Right lobe of liver (tissue), 6 donors: Measurements from ENCODE around the gene ANO2. TPM values are rescaled to one million over a fixed set of nuclear protein-coding genes. Genes with fewer than 3 reads are reported as not detected.

Experiments used
- ATAC-seq, 4 donors: fragments of 200-7000 bp; cut with Tn5 transposase; one replicate each; pipeline ENCODE4 v1.9.1; 2020; ENCODE audit warnings: mild to moderate bottlenecking in 4 of 4, moderate library complexity in 4 of 4
- DNase-seq, 3 donors: peaks; one replicate each; pipeline ENCODE4 v3.0.0-alpha.2; 2020
- H3K27ac ChIP-seq, 3 donors: fragments of 200-600 bp; one replicate each; pipeline ENCODE4 v1.8.0; 2022
- H3K27me3 ChIP-seq, 2 donors: fragments of 200-600 bp; one replicate each; pipeline ENCODE4 v1.8.0; 2022
- H3K36me3 ChIP-seq, 4 donors: fragments of 200-600 bp; sonication (generic) in 1 of 4; one replicate each; pipeline versions ENCODE4 v1.5.1 to v1.8.0; 2017 to 2022; ENCODE audit warnings: control low read depth in 1 of 4
- H3K4me1 ChIP-seq, 4 donors: fragments of 200-600 bp; sonication (generic) in 1 of 4; one replicate each; pipeline versions ENCODE4 v1.5.1 to v1.8.0; 2017 to 2022; ENCODE audit warnings: control low read depth in 1 of 4
- H3K4me3 ChIP-seq, 3 donors: fragments of 200-600 bp; one replicate each; pipeline ENCODE4 v1.8.0; 2022
- H3K9me3 ChIP-seq, 4 donors: fragments of 200-600 bp; sonication (generic) in 1 of 4; one replicate each; pipeline versions ENCODE4 v1.5.1 to v1.8.0; 2017 to 2022; ENCODE audit warnings: control low read depth in 1 of 4
- POLR2A ChIP-seq: fragments of 450-650 bp; IDR thresholded peaks from one replicate; pipeline ENCODE4 v1.6.1; 2017; ENCODE audit warnings: antibody characterized with exemption, mild to moderate bottlenecking
- WGBS: methylation state at CpG from one replicate; pipeline ENCODE4 v1.1.6; 2018; ENCODE audit warnings: low coverage, low lambda C conversion rate; ENCODE audit not compliant: insufficient coverage; ENCODE audit errors: missing lambda C conversion rate; 5-methylcytosine and 5-hydroxymethylcytosine counted together
- intact Hi-C, 2 donors: fragments of 100-400 bp; cut with DNase I; formaldehyde crosslinking; loops; one replicate each; pipeline versions ENCODE4 v1.11.2 to v1.14.1; 2022
- total RNA-seq, 6 experiments: library from RNA; depleted of rRNA in 2 of 6; stranded (reverse); fragments of >200 nt in 2 of 6; fragmentation: NEBNext Ultra II Directional in 3 of 6; extraction: Animal tissue kit (Norgen Biotek cat#: 25700) in 3 of 6; gene quantifications; one replicate each; pipeline versions ENCODE4 v1.1.0 to v1.2.4, GENCODE V29; 2016 to 2023
- TF ChIP-seq, protein P1 (sequence below), 4 donors: fragments of 200-600 bp in 3 of 4; fragments of 450-650 bp in 1 of 4; IDR thresholded peaks; one replicate each; pipeline versions ENCODE4 v1.5.1 to v1.8.0; 2016 to 2022; ENCODE audit warnings: antibody characterized with exemption in 4 of 4, mild to moderate bottlenecking in 2 of 4
- donor health status: DM: no; HTN: yes; CAD: no.
- donor health status: DM: no; HTN: no; CAD: no.
- donor health status: DM: no; HTN: no; CAD: no.
- donor health status: DM: no; HTN: yes; CAD: no.
- donor health status: DM: no; HTN: yes; CAD: no.

The ANO2 gene
- total RNA-seq, 6 experiments from 2014 or later: 0.06 to 0.89 (median 0.32) TPM; not detected in 1

DNA sequence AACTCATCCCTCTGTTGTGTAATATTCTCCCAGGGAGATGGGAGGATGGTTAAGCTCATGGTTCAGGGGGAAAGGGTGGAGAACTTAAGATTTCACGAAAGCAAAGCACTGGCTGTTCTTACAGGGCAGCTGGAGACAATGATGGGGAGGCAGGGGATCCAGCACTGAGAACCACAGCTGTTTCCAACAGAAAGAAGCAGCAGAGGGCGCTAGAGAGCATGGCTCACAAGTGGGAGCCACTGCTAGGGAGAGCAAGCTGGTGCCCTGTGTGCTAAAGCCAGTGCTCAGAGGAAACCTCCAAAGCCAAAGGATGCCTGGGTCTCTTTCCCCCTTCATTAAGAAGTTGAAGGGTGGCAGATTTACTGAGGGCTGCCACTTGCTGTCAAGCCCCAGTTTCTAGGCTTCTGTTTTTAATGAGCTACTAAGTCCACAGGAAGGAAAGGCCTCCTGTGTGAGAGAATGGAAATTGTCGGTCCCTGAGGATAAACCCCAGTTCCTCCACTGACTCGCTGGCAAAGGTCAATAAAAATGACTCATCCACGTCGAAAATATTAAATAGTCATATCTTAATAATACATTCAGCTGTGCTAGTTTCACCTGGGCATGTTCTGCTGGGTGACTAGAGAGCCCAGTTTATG lies 199.7 kb downstream of the ANO2 start:
- 29% methylated on average over 5 of the region's 6 CpGs for WGBS
- no peaks in the 10 kb centered on the region for H3K4me1 ChIP-seq
- peak; percentile 49 to 68 (median 68) for DNase-seq

DNA sequence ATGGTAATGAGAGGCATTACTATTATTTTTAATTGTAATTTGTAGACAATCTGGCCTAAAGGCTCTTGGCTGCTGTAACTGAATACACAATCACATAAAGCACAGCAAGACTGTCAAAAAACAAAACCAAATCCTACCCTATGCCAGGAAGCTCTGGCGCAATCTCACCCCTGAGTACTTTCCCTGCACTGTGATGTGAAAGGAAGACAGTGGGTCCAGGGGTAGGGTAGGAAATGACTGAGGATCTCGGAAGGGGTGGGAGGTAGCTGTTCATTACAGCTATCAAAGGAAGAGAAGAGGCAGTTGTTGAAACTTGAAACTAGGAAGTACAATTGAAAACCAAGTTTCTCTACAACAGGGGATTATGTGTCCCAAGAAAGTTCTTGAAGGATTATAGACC lies 202.8 kb downstream of the ANO2 start:
- Histone ChIP-seq H3K27ac (no peak overlapping the region), H3K4me3 (no peak overlapping the region), H3K9me3 (no peaks in the 10 kb centered on the region), H3K27me3 (no peaks in the 10 kb centered on the region), H3K36me3 (no peaks in the 10 kb centered on the region), H3K4me1 (no peaks in the 10 kb centered on the region)
- DNase-seq (no peak), ATAC-seq (no peak)
- TF ChIP-seq, protein P1, sequence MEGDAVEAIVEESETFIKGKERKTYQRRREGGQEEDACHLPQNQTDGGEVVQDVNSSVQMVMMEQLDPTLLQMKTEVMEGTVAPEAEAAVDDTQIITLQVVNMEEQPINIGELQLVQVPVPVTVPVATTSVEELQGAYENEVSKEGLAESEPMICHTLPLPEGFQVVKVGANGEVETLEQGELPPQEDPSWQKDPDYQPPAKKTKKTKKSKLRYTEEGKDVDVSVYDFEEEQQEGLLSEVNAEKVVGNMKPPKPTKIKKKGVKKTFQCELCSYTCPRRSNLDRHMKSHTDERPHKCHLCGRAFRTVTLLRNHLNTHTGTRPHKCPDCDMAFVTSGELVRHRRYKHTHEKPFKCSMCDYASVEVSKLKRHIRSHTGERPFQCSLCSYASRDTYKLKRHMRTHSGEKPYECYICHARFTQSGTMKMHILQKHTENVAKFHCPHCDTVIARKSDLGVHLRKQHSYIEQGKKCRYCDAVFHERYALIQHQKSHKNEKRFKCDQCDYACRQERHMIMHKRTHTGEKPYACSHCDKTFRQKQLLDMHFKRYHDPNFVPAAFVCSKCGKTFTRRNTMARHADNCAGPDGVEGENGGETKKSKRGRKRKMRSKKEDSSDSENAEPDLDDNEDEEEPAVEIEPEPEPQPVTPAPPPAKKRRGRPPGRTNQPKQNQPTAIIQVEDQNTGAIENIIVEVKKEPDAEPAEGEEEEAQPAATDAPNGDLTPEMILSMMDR (IDR thresholded peaks at IDR 0.05): no peak
- no peak for TF ChIP-seq POLR2A
- intact Hi-C loops: no loop called here
- WGBS: 55% methylated on average over 2 of the region's 2 CpGs

More for the DNA sequence above, 199.7 kb downstream of the ANO2 start:
- no peaks in the 10 kb centered on the region for H3K27me3 ChIP-seq
- H3K4me3 ChIP-seq: no peak overlapping the region
- peak; percentile 72 to 93 (median 78) for ATAC-seq
- no peaks in the 10 kb centered on the region for H3K36me3 ChIP-seq
- no peaks in the 10 kb centered on the region for H3K9me3 ChIP-seq
- no peak for TF ChIP-seq POLR2A
- TF ChIP-seq, protein P1 (IDR thresholded peaks at IDR 0.05): peak; percentile 36 to 88 (median 72)
- intact Hi-C loops: no loop called here
- H3K27ac ChIP-seq: no peak overlapping the region

DNA sequence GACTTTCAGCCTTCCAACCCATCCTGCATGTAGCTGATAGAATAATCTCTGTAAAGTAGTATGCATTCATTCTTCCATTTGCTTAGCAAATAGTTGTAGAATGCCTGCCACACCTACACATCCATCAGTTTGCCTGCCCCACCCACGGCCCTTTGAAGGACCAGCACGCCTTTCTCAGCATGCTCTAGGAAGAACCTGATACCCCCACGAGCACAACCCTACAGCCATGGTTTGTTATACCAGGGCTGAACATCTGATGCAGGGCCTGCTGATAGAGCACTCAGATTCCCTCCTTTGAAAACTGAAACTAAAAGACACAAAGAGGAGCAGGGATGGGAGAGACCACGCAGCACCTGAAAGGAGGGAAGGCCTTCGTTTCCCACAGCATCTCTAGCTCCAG lies 205.1 kb downstream of the ANO2 start:
- no peak for TF ChIP-seq POLR2A
- TF ChIP-seq, protein P1 (IDR thresholded peaks at IDR 0.05): no peak
- H3K4me3 ChIP-seq: no peak overlapping the region
- DNase-seq (no peak), ATAC-seq (no peak)
- no peaks in the 10 kb centered on the region for H3K36me3 ChIP-seq
- H3K9me3 ChIP-seq: no peaks in the 10 kb centered on the region
- H3K27me3 ChIP-seq: no peaks in the 10 kb centered on the region
- intact Hi-C loops: no loop called here
- H3K4me1 ChIP-seq: no peaks in the 10 kb centered on the region
- H3K27ac ChIP-seq: no peak overlapping the region
- 68% methylated on average over 5 of the region's 5 CpGs for WGBS

DNA sequence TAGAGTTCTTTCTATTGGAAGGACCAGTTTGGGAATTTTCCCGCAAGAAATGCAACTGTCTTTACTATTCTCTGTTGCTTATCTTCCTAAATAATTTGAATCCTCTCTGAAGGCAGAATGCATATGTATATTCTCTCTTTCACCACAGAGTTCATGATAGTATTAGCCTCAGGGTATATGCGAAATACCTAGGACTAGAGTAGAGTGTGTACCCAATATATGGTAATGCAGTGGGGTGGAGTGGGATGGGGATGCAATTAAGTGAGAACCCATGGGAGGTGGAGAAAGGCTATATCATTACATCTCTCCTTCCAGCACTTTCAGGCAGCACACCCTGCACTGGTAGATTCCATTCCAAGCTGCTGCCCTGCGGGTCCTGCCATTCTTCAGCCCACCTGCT lies 207.3 kb downstream of the ANO2 start:
- 92% methylated on average over 3 of the region's 3 CpGs for WGBS
- Histone ChIP-seq H3K4me1 (no peaks in the 10 kb centered on the region), H3K36me3 (no peaks in the 10 kb centered on the region), H3K27ac (no peak overlapping the region), H3K9me3 (no peaks in the 10 kb centered on the region), H3K27me3 (no peaks in the 10 kb centered on the region), H3K4me3 (no peak overlapping the region)
- intact Hi-C loops: no loop called here
- TF ChIP-seq, protein P1 (IDR thresholded peaks at IDR 0.05): no peak
- TF ChIP-seq POLR2A: no peak
- no peak for DNase-seq
- ATAC-seq: no peak
